Effector memory CD4-positive, alpha-beta T cell (primary cell): Measurements from ENCODE around the gene PLCL1.

ENCODE experiments used
- DNase-seq, 3 donors: peaks; one replicate each; pipeline ENCODE4 v3.0.0-alpha.2; 2020
- H3K27ac ChIP-seq: 2 replicates; pipeline ENCODE4 v1.7.0; 2013; ENCODE audit warnings: mild to moderate bottlenecking, low read length, moderate library complexity; ENCODE audit not compliant: insufficient read depth, poor library complexity, severe bottlenecking
- H3K27me3 ChIP-seq: replicated peaks from 2 replicates; pipeline ENCODE4 v1.7.0; 2013; ENCODE audit warnings: mild to moderate bottlenecking, low read length; ENCODE audit not compliant: insufficient read depth, control insufficient read depth, poor library complexity, severe bottlenecking
- H3K36me3 ChIP-seq: 2 replicates; pipeline ENCODE4 v1.7.0; 2013; ENCODE audit warnings: mild to moderate bottlenecking, low read length, moderate library complexity; ENCODE audit not compliant: control insufficient read depth, insufficient read depth
- H3K4me1 ChIP-seq: 2 replicates; pipeline ENCODE4 v1.7.0; 2013; ENCODE audit warnings: low read length, mild to moderate bottlenecking; ENCODE audit not compliant: control insufficient read depth, insufficient read depth, poor library complexity, severe bottlenecking
- H3K4me3 ChIP-seq: 2 replicates; pipeline ENCODE4 v1.7.0; 2013; ENCODE audit warnings: low read length, low read depth, mild to moderate bottlenecking; ENCODE audit not compliant: insufficient read depth, poor library complexity, severe bottlenecking
- H3K9me3 ChIP-seq: 2 replicates; pipeline ENCODE4 v1.7.0; 2013; ENCODE audit warnings: mild to moderate bottlenecking, low read length, moderate library complexity; ENCODE audit not compliant: control insufficient read depth

PLCL1 gene

GRCh38 chr2:198055716-198056115, 251.3 kb downstream of the PLCL1 start:
- no peak overlapping the region for H3K4me3 ChIP-seq
- H3K36me3 ChIP-seq, result no peaks in the 10 kb centered on the region
- no peak overlapping the region for H3K27ac ChIP-seq
- no peak for DNase-seq
- H3K27me3 ChIP-seq, result no peaks in the 10 kb centered on the region
- H3K4me1 ChIP-seq, result no peaks in the 10 kb centered on the region
- no peaks in the 10 kb centered on the region for H3K9me3 ChIP-seq

- Histone ChIP-seq H3K27me3 (no peaks in the 10 kb centered on the region), H3K27ac (no peak overlapping the region), H3K4me3 (no peak overlapping the region), H3K9me3 (no peaks in the 10 kb centered on the region), H3K36me3 (no peaks in the 10 kb centered on the region), H3K4me1 (no peaks in the 10 kb centered on the region)
- DNase-seq, result no peak
Observed at GRCh38 chr2:198056836-198057235, 252.4 kb downstream of the PLCL1 start.

GRCh38 chr2:198059800-198060199, 255.4 kb downstream of the PLCL1 start:
- Histone ChIP-seq H3K4me1 (no peaks in the 10 kb centered on the region), H3K27me3 (no peaks in the 10 kb centered on the region), H3K36me3 (no peaks in the 10 kb centered on the region), H3K4me3 (no peak overlapping the region), H3K27ac (no peak overlapping the region), H3K9me3 (no peaks in the 10 kb centered on the region)
- no peak for DNase-seq

- Histone ChIP-seq H3K27me3 (no peaks in the 10 kb centered on the region), H3K27ac (no peak overlapping the region), H3K4me1 (no peaks in the 10 kb centered on the region), H3K36me3 (no peaks in the 10 kb centered on the region), H3K9me3 (no peaks in the 10 kb centered on the region), H3K4me3 (no peak overlapping the region)
- no peak for DNase-seq
Observed at GRCh38 chr2:198060277-198060676, 255.9 kb downstream of the PLCL1 start.

- H3K4me3 ChIP-seq, result no peak overlapping the region
- H3K9me3 ChIP-seq, result no peaks in the 10 kb centered on the region
- H3K27me3 ChIP-seq, result no peaks in the 10 kb centered on the region
- DNase-seq, result no peak
- H3K27ac ChIP-seq, result no peak overlapping the region
- H3K4me1 ChIP-seq, result no peaks in the 10 kb centered on the region
- H3K36me3 ChIP-seq, result no peaks in the 10 kb centered on the region
Observed at GRCh38 chr2:198062826-198063225, 258.4 kb downstream of the PLCL1 start.

GRCh38 chr2:198063242-198063641, 258.8 kb downstream of the PLCL1 start:
- H3K27me3 ChIP-seq, result no peaks in the 10 kb centered on the region
- DNase-seq, result no peak
- no peaks in the 10 kb centered on the region for H3K4me1 ChIP-seq
- no peak overlapping the region for H3K4me3 ChIP-seq
- H3K36me3 ChIP-seq, result no peaks in the 10 kb centered on the region
- H3K9me3 ChIP-seq, result no peaks in the 10 kb centered on the region
- no peak overlapping the region for H3K27ac ChIP-seq

- Histone ChIP-seq H3K36me3 (no peaks in the 10 kb centered on the region), H3K27ac (no peak overlapping the region), H3K9me3 (no peaks in the 10 kb centered on the region), H3K4me1 (no peaks in the 10 kb centered on the region), H3K4me3 (no peak overlapping the region), H3K27me3 (no peaks in the 10 kb centered on the region)
- no peak for DNase-seq
Observed at GRCh38 chr2:198065322-198065721, 260.9 kb downstream of the PLCL1 start.

GRCh38 chr2:198066597-198066996, 262.2 kb downstream of the PLCL1 start:
- Histone ChIP-seq H3K4me3 (no peak overlapping the region), H3K9me3 (no peaks in the 10 kb centered on the region), H3K4me1 (no peaks in the 10 kb centered on the region), H3K27me3 (no peaks in the 10 kb centered on the region), H3K36me3 (no peaks in the 10 kb centered on the region), H3K27ac (no peak overlapping the region)
- DNase-seq, result no peak

- DNase-seq, result no peak
- Histone ChIP-seq H3K36me3 (no peaks in the 10 kb centered on the region), H3K27ac (no peak overlapping the region), H3K4me3 (no peak overlapping the region), H3K27me3 (no peaks in the 10 kb centered on the region), H3K4me1 (no peaks in the 10 kb centered on the region), H3K9me3 (no peaks in the 10 kb centered on the region)
Observed at GRCh38 chr2:198072655-198073054, 268.3 kb downstream of the PLCL1 start.

GRCh38 chr2:198073253-198073652, 268.9 kb downstream of the PLCL1 start:
- Histone ChIP-seq H3K27me3 (no peaks in the 10 kb centered on the region), H3K27ac (no peak overlapping the region), H3K4me3 (no peak overlapping the region), H3K36me3 (no peaks in the 10 kb centered on the region), H3K9me3 (no peaks in the 10 kb centered on the region), H3K4me1 (no peaks in the 10 kb centered on the region)
- DNase-seq, result no peak

GRCh38 chr2:198077477-198077876, 273.1 kb downstream of the PLCL1 start:
- H3K4me3 ChIP-seq, result no peak overlapping the region
- no peak for DNase-seq
- H3K27ac ChIP-seq, result no peak overlapping the region
- H3K9me3 ChIP-seq, result no peaks in the 10 kb centered on the region
- H3K27me3 ChIP-seq, result no peaks in the 10 kb centered on the region
- H3K4me1 ChIP-seq, result no peaks in the 10 kb centered on the region
- no peaks in the 10 kb centered on the region for H3K36me3 ChIP-seq
